Right ventricle myocardium superior (tissue), 1 donor: ENCODE data around the gene CACNG6. TPM values are rescaled to one million over a fixed set of nuclear protein-coding genes. Genes with fewer than 3 reads are reported as not detected.
"Not testable (repeated sequence)": the region's sequence is repeated elsewhere in the genome, so short reads cannot be mapped to it uniquely, and the experiment has no call there.

Source experiments
- ATAC-seq: fragments of 200-7000 bp; cut with Tn5 transposase; one replicate; pipeline ENCODE4 v1.9.1; 2020; ENCODE audit warnings: mild to moderate bottlenecking; ENCODE audit not compliant: poor library complexity
- DNase-seq: peaks from one replicate; pipeline ENCODE4 v3.0.0-alpha.2; 2020
- intact Hi-C: fragments of 100-400 bp; cut with DNase I; formaldehyde crosslinking; loops from one replicate; pipeline ENCODE4 v1.11.2; 2022
- total RNA-seq: library from RNA; stranded (reverse); fragmentation: NEBNext Ultra II Directional; extraction: Animal tissue kit (Norgen Biotek cat#: 25700); gene quantifications from one replicate; pipeline ENCODE4 v1.2.1, GENCODE V29; 2021
- donor health status: DM: no; HTN: yes; CAD: no; lungs with severe emphysema.

The CACNG6 gene
- total RNA-seq, 1 donor from 2014 or later = not detected

DNA sequence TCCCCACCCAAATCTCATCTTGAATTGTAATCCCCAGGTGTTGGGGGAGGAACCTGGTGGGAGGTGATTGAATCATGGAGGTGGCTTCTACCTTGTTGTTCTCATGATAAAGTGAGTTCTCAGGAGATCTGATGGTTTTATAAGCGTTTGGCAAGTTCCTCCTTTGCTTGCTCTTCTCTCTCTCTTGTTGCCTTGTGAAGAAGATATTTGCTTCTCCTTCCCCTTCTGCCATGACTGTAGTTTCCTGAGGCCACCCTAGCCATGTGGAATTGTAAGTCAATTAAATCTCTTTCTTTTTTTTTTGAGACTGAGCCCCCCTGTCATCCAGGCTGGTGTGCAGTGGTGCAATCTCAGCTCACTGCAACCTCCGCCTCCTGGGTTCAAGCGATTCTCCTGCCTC, 37.9 kb downstream of the CACNG6 start:
- DNase-seq = no peak
- intact Hi-C loops = no loop called here
- ATAC-seq = no peak

- ATAC-seq (no peak), DNase-seq (no peak)
- intact Hi-C loops = no loop called here
Observed at GRCh38 chr19:54029930-54030490, 38.6 kb downstream of the CACNG6 start.

DNA sequence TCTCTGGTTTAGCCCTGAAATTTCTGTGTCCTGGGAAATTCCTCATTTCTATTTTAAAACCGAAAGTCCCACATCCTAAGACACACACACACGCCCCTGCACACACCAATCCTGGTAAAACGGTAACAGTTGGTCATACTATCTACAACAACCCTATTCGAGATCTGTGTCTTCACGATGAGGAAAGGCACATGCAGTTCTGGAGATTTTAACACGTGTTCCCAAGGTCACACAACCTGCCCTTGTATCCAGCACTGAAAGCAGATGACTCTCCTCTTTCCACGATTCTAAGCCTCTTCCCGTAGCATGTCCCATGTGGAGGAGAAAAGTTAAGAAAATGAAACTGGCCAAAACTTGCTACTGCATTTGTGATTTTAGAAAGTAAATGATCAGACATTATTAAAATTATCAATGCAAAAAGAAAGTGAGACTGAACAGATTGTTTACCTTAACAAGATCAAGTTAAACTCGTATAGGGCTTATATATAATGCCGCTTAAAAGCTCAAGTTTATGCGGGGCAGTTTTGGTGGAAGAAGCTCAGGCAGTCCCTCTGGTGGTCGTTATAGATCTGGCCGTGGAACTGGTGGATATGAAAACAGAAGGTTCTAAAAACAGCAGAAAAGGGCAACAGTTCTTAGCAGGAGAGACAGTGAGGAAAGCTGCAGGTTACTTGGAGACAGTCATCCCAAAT, 39.6 kb downstream of the CACNG6 start:
- ATAC-seq = no peak
- intact Hi-C loops = no loop called here

GRCh38 chr19:54035215-54036178, 44.1 kb downstream of the CACNG6 start:
- intact Hi-C loops = no loop called here
- no peak for DNase-seq

More for the DNA sequence above, 39.6 kb downstream of the CACNG6 start:
- DNase-seq = no peak

DNA sequence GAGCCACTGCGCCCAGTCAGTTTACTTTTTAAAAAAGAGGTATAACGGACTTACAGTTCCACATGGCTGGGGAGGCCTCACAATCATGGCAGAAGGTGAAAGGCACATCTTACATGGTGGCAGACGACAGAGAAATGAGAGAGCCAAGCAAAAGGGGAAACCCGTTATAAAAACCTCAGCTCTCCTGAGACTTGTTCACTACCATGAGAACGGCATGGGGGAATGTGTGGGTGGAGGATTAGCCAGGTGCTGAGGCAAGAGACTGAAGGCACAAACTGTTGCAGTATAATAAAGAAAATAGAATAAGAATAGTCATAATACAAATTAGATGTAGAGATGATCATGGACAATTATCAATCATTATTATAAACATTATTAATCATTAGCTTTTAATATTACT, 45.1 kb downstream of the CACNG6 start:
- ATAC-seq, intact Hi-C loops, DNase-seq: not testable (repeated sequence)

More at GRCh38 chr19:54035215-54036178, 44.1 kb downstream of the CACNG6 start:
- no peak for ATAC-seq

- DNase-seq = no peak
- ATAC-seq = no peak
- intact Hi-C loops = no loop called here
Observed at GRCh38 chr19:54040003-54040402, 48.6 kb downstream of the CACNG6 start.

DNA sequence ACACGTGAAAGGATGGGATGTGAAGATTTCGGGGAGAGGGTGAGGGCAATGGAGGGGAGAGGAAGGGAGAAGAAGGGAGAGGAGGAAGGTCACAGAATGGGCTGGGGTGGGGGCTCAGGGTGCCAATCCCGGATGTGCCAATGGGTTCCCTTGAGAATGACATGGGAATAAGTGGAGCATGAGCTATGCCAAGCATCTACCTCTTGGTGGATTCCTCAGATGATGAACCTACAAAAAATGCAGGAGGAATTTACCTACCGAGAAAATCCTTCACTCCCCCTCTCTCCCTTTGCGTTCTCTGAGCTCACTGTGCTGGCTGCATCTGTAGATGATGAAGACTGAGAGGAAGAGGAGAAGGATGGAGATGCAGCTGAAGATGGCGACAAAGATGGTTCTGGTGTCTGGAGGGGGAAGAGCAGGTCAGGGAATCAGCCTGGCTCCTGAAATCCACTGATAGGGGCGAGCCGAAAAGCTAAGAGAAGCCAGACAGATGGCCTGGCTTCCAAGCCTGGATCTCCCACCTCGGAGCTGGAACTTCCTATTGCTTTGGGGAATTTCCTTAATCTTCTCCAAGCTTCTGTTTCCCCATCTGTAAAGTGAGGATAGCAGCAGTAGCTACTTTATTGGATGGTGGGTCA, 50.7 kb downstream of the CACNG6 start:
- no peak for DNase-seq
- ATAC-seq = no peak
- intact Hi-C loops = no loop called here

DNA sequence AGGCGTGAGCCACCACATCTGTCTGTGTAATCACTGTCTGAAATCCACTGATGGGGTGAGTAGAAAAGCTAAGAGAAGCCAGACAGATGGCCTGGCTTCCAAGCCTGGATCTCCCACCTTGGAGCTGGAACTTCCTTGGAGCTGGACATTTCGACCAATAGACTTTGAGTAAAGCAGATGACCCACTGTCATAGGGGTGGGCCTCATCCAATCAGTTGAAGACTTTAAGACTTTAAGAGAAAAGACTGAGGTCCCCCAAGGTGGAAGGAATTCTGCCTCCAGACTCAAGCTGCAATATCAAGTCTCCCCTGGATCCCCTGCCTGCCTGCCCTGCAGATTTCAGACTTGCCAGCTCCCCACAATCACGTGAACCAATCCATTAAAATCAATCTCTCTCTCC, 51.6 kb downstream of the CACNG6 start:
- DNase-seq = no peak
- ATAC-seq = no peak
- intact Hi-C loops = no loop called here

- intact Hi-C loops = no loop called here
- DNase-seq (no peak), ATAC-seq (no peak)
Observed at GRCh38 chr19:54045771-54046170, 54.3 kb downstream of the CACNG6 start.

DNA sequence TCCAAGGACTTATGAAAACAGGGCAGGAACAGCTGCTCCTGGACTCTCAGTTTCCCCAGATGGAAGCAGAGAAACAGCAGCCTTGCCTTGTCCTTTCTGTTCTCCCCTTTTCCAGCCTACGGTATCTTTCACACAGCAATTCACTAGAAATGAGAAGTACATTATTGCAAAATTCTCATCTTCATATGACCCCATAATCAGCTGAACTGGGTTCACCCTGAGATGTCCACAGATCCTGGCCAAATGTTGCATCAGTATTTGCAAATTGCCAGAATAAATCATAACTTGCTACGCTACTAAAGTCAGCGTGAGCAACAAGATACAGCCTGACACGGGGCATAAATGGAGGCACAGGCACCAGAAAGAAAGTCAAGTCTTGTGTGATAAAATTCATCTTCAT, 56.2 kb downstream of the CACNG6 start:
- DNase-seq (no peak), ATAC-seq (no peak)
- intact Hi-C loops = no loop called here

Other genes starting within 250 kb of the CACNG6 start
- gene NLRP12, start 167.3 kb upstream of the CACNG6 start, total RNA-seq = 0.22 TPM
- gene MYADM, start 123.8 kb upstream of the CACNG6 start, total RNA-seq = 115 TPM
- gene PRKCG, start 109.4 kb upstream of the CACNG6 start, total RNA-seq = not detected
- not detected for gene CACNG7, start 82.4 kb upstream of the CACNG6 start, total RNA-seq
- gene CACNG8, start 28.7 kb upstream of the CACNG6 start, total RNA-seq = 0.03 TPM
- not detected for gene VSTM1, start 72.3 kb downstream of the CACNG6 start, total RNA-seq
- gene TARM1, start 89.7 kb downstream of the CACNG6 start, total RNA-seq = not detected
- gene OSCAR, start 109.2 kb downstream of the CACNG6 start, total RNA-seq = 0.54 TPM
- 493 TPM for gene NDUFA3, start 111.2 kb downstream of the CACNG6 start, total RNA-seq
- gene TFPT, start 124.0 kb downstream of the CACNG6 start, total RNA-seq = 9.4 TPM
- gene PRPF31, start 124.1 kb downstream of the CACNG6 start, total RNA-seq = 39.9 TPM
- 17.6 TPM for gene CNOT3, start 146.1 kb downstream of the CACNG6 start, total RNA-seq
- 6.5 TPM for gene LENG1, start 168.1 kb downstream of the CACNG6 start, total RNA-seq
- gene TMC4, start 181.5 kb downstream of the CACNG6 start, total RNA-seq = 0.91 TPM
- gene MBOAT7, start 197.9 kb downstream of the CACNG6 start, total RNA-seq = 12.7 TPM
- 14.3 TPM for gene TSEN34, start 199.7 kb downstream of the CACNG6 start, total RNA-seq
- 651 TPM for gene RPS9, start 209.2 kb downstream of the CACNG6 start, total RNA-seq
- gene LILRB3, start 231.4 kb downstream of the CACNG6 start, total RNA-seq = 3.6 TPM